ENCODE measurements around the gene SMC3.

- TF ChIP-seq CTCF (IDR thresholded peaks at IDR 0.05): no peak
- no peak for TF ChIP-seq POLR2A (IDR thresholded peaks at IDR 0.05)
- TF ChIP-seq POLR2AphosphoS5 (IDR thresholded peaks at IDR 0.05): no peak
- no peak for TF ChIP-seq EP300 (IDR thresholded peaks at IDR 0.05)
Measured at GRCh38 chr10:110641256-110641655, 73.8 kb downstream of the SMC3 start.
